SK-N-SH treated with all-trans-retinoic acid at 6 μM for 48 hours (cell line): Measurements from ENCODE around the gene PAOX.

ENCODE experiments used
- ATAC-seq: fragments of 200-7000 bp; cut with Tn5 transposase; 3 replicates; pipeline ENCODE4 v1.9.1; 2020; ENCODE audit warnings: mild to moderate bottlenecking, moderate library complexity
- ARNTL ChIP-seq: fragments of 450-650 bp; formaldehyde crosslinking; IDR thresholded peaks from 2 replicates; pipeline ENCODE4 v1.5.0; 2020; ENCODE audit warnings: low read depth, mild to moderate bottlenecking, moderate library complexity, borderline replicate concordance
- BACH2 ChIP-seq: fragments of 250-450 bp; sonication (Bioruptor Pico); IDR thresholded peaks from 2 replicates; pipeline ENCODE4 v1.9.0; 2021; ENCODE audit warnings: mild to moderate bottlenecking, borderline replicate concordance
- CREB5 ChIP-seq: fragments of 250-450 bp; sonication (Bioruptor Pico); IDR thresholded peaks from 2 replicates; pipeline ENCODE4 v1.5.1; 2020; ENCODE audit warnings: low read depth, mild to moderate bottlenecking, moderate library complexity
- CSRNP3 ChIP-seq: fragments of 250-450 bp; sonication (Bioruptor Pico); IDR thresholded peaks from 2 replicates; pipeline ENCODE4 v1.5.1; 2021; ENCODE audit warnings: mild to moderate bottlenecking, moderate library complexity
- ESRRG ChIP-seq: fragments of 250-450 bp; sonication (Bioruptor Pico); IDR thresholded peaks from 2 replicates; pipeline ENCODE4 v1.6.1; 2021; ENCODE audit warnings: mild to moderate bottlenecking
- GLIS3 ChIP-seq: fragments of 250-450 bp; sonication (Bioruptor Pico); IDR thresholded peaks from 2 replicates; pipeline ENCODE4 v1.5.0; 2020; ENCODE audit warnings: mild to moderate bottlenecking, moderate library complexity
- ISL1 ChIP-seq: fragments of 250-450 bp; sonication (Bioruptor Pico); IDR thresholded peaks from 2 replicates; pipeline ENCODE4 v2.1.2; 2022; ENCODE audit warnings: mild to moderate bottlenecking, moderate library complexity
- OSR1 ChIP-seq: fragments of 250-450 bp; sonication (Bioruptor Pico); IDR thresholded peaks from 2 replicates; pipeline ENCODE4 v1.8.0; 2022; ENCODE audit warnings: moderate library complexity, mild to moderate bottlenecking, inconsistent platforms
- PATZ1 ChIP-seq: fragments of 250-450 bp; sonication (Bioruptor Pico); IDR thresholded peaks from 2 replicates; pipeline ENCODE4 v1.8.0; 2020; ENCODE audit warnings: mild to moderate bottlenecking, moderate library complexity, borderline replicate concordance
- POU6F1 ChIP-seq: fragments of 250-450 bp; sonication (Bioruptor Pico); IDR thresholded peaks from 2 replicates; pipeline ENCODE4 v1.8.0; 2021; ENCODE audit warnings: low read depth, mild to moderate bottlenecking, moderate library complexity, borderline replicate concordance
- PPARA ChIP-seq: fragments of 250-450 bp; sonication (Bioruptor Pico); IDR thresholded peaks from 2 replicates; pipeline ENCODE4 v1.5.0; 2020; ENCODE audit warnings: mild to moderate bottlenecking, borderline replicate concordance
- RARB ChIP-seq: fragments of 250-450 bp; sonication (Bioruptor Pico); IDR thresholded peaks from 2 replicates; pipeline ENCODE4 v1.8.0; 2021; ENCODE audit warnings: mild to moderate bottlenecking, moderate library complexity
- SNAI2 ChIP-seq: fragments of 250-450 bp; sonication (Bioruptor Pico); IDR thresholded peaks from 2 replicates; pipeline ENCODE4 v1.5.0; 2020; ENCODE audit warnings: mild to moderate bottlenecking, moderate library complexity
- TCF4 ChIP-seq: fragments of 250-450 bp; sonication (Bioruptor Pico); IDR thresholded peaks from 2 replicates; pipeline ENCODE4 v1.8.0; 2021; ENCODE audit warnings: mild to moderate bottlenecking, moderate library complexity, borderline replicate concordance
- TOX ChIP-seq: fragments of 250-450 bp; sonication (Bioruptor Pico); IDR thresholded peaks from 2 replicates; pipeline ENCODE4 v1.8.0; 2021; ENCODE audit warnings: mild to moderate bottlenecking, moderate library complexity, borderline replicate concordance
- TSHZ2 ChIP-seq: fragments of 250-450 bp; sonication (Bioruptor Pico); IDR thresholded peaks from 2 replicates; pipeline ENCODE4 v1.5.0; 2020; ENCODE audit warnings: mild to moderate bottlenecking, moderate library complexity
- ZC3H10 ChIP-seq: fragments of 250-450 bp; sonication (Bioruptor Pico); IDR thresholded peaks from 2 replicates; pipeline ENCODE4 v1.5.1; 2021; ENCODE audit warnings: mild to moderate bottlenecking, moderate library complexity
- ZFP3 ChIP-seq: fragments of 250-450 bp; sonication (Bioruptor Pico); IDR thresholded peaks from 2 replicates; pipeline ENCODE4 v1.5.0; 2020; ENCODE audit warnings: mild to moderate bottlenecking, moderate library complexity
- ZFP30 ChIP-seq: fragments of 450-650 bp; formaldehyde crosslinking; IDR thresholded peaks from 2 replicates; pipeline ENCODE4 v1.5.0; 2022; ENCODE audit warnings: mild to moderate bottlenecking, moderate library complexity
- ZNF70 ChIP-seq: fragments of 450-650 bp; formaldehyde crosslinking; IDR thresholded peaks from 2 replicates; pipeline ENCODE4 v1.5.0; 2020; ENCODE audit warnings: mild to moderate bottlenecking, moderate library complexity
- ZNF8 ChIP-seq: fragments of 450-650 bp; formaldehyde crosslinking; IDR thresholded peaks from 2 replicates; pipeline ENCODE4 v1.5.0; 2020; ENCODE audit warnings: mild to moderate bottlenecking, moderate library complexity

PAOX gene

GRCh38 chr10:133396035-133396624, 17.1 kb downstream of the PAOX start:
- ATAC-seq: no peak
- no peak for TF ChIP-seq PPARA
- TF ChIP-seq ISL1 (CRISPR knock-in tag): no peak
- no peak for TF ChIP-seq GLIS3
- no peak for TF ChIP-seq PATZ1 (CRISPR knock-in tag)
- TF ChIP-seq CREB5: no peak
- TF ChIP-seq OSR1 (CRISPR knock-in tag): no peak

- TF ChIP-seq TCF4 (no peak), PPARA (no peak), CREB5 (no peak), GLIS3 (no peak), SNAI2 (CRISPR knock-in tag) (no peak), ZFP3 (CRISPR knock-in tag) (no peak), POU6F1 (CRISPR knock-in tag) (no peak), PATZ1 (CRISPR knock-in tag) (no peak), BACH2 (no peak), RARB (CRISPR knock-in tag) (no peak), OSR1 (CRISPR knock-in tag) (no peak), TOX (CRISPR knock-in tag) (no peak), ZNF8 (CRISPR knock-in tag) (no peak), ZC3H10 (CRISPR knock-in tag) (no peak), ZNF70 (CRISPR knock-in tag) (no peak), CSRNP3 (CRISPR knock-in tag) (no peak)
- no peak for ATAC-seq
Measured at GRCh38 chr10:133397938-133398337, 18.9 kb downstream of the PAOX start.

GRCh38 chr10:133399123-133399601, 20.1 kb downstream of the PAOX start:
- no peak for ATAC-seq
- no peak for TF ChIP-seq ESRRG (CRISPR knock-in tag)

- ATAC-seq: no peak
- TF ChIP-seq TSHZ2 (CRISPR knock-in tag) (no peak), OSR1 (CRISPR knock-in tag) (no peak), PPARA (no peak), ZNF70 (CRISPR knock-in tag) (no peak), TCF4 (no peak), ESRRG (CRISPR knock-in tag) (no peak), ARNTL (CRISPR knock-in tag) (no peak), ZFP30 (CRISPR knock-in tag) (no peak), CREB5 (no peak)
Measured at GRCh38 chr10:133400624-133401424, 21.8 kb downstream of the PAOX start.
